ENCODE data around the gene PTH2.

Gene PTH2

DNA sequence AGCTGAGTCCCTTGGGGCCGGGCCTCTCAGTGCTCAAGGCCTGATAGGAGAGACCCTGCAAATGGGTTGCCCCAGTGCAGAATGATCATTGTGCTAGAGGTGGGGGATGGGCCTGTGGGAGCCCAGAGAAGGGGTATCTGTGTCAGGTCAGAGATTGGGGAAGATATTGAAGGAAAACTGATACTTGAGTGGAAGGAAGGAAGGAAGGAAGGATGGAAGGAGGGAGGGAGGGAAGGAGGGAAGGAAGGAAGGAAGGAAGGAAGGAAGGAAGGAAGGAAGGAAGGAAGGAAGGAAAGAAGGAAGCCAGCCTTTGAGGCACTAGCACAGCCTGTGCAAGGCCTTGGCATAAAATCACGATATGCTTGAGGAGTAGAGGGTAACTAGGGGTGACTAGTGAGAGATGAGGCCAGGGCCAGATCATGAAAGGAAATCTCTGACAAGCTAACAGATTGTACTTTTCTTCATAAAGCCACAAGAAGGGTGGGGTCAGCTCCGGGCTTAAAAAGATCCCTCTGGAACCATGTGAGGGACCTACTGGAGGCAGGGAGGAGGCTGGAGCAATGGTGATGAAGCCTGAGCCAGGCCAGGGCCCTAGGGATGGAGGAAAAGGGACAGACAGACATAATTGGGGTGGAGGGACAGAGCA, 11.4 kb downstream of the PTH2 start:
- no peak for DNase-seq (ENCODE audit: low read depth in 2 of 2)

DNA sequence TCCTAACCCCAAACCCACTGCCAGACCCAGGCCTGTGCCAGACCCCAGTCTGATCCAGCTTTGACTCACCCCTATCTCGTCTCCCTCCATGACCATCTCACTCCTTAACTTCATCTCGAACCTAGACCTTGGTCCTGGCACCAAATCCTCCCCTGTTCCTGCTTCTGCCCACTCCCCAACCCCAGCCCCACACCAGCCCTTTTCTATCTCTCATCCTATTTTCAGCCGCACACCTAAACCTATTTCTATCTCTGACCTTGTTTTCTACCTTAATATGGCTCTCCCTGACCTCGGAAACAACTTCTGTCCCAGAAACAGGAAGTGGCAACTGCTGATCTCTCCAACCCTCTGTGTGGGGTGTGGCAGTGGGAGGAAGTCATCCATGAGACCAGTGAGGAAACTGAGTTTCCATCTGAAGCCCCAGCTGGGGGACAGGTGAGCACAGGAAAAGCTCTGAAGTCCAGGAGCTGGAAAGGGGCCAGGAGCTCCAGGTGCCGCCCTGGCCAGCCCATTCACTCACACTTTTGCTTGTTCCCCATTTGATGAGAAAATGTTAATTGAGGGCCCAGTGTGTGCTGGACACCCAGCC, 13.7 kb downstream of the PTH2 start:
- no peak for DNase-seq (ENCODE audit: low read depth in 2 of 2)

DNA sequence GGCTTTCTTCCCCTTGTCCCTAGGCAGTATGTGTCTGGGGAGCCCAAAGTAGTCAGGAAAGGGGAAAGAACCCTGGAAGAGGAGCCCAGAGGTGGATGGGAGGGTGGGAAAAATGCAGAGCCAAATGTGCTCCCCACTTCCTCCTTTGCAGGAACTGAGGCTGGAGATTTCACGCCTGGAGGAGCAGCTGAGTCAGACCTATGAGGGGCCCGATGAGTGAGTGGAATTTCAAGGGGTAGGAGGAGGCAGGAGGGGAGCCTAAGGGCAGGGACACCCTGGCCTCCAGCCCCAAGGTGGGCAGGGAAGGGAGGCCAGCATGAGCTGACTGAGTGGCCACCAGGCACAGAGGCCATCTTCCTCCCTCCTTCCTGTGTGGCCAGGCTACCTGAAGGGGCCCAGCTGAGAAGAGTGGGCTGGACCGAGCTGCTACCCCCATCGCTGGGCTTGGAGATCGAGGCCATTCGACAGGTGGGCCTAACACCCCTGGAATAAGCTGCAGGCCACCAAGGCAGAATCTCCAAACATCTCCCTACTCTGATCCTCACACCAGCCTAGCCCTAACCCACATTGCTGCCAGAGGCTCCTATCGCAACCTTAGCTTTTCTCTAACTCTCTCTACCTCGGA, 14.3 kb downstream of the PTH2 start:
- no peak for DNase-seq (ENCODE audit: low read depth in 2 of 2)

- no peak for DNase-seq (ENCODE audit: low read depth in 2 of 2)
Measured at GRCh38 chr19:49407482-49408015, 15.7 kb downstream of the PTH2 start.

DNA sequence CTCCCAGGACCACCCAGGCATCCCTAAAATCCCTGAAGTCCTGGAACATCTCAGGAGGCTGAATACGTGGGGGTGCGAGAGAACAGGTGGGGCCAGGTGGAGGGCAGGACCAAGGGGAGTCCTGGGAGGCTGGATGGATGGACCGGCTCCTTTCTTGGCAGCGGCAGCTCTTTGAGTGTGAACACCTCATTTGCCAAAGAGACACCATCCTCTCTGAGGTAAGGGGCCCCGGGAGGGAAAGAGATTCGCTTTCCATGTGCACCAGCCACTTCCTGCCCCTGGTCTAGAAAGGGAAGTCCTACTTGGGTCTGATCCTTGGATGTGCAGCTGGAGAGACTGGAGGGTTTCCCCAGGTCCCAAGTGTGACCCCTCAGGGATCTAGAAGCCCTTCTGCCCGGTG, 16.2 kb downstream of the PTH2 start:
- no peak for DNase-seq (ENCODE audit: low read depth in 2 of 2)

DNA sequence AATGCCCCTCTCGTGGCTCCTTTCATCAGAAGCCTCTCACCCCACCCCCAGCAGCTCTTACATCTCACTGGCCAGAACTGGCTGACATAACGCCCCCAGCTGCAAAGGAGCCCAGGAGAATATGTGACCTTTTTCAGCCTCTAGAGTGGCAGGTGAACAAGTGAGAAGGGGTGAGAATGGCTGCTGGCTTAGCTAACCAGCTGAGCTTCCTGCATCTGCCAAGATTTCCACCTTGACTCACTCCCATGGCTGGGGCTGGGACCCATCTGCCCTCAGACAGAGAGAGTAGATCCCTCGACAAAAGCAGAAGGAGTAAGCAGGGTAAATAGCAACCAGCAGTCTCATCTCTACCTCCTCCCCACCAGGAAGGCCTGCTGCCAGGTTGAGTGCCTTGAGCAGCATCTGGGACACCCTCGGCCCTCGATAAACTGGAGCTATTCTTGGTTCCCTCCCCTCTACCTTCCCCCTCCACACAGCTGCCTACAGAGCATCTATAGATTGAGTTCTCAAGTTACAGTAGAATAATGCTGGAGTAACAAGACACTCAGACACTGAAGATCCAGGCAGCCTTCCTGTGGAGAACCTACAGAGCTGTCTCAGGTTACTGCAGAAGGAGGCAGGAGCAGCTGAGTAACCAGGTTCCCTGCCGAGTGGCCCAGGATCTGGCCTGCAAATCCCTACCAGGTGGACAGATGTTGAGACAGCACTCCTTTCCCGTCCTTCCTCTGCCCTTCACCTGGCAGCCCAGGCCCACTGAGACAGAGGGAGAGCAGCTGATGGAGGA, 19.6 kb downstream of the PTH2 start:
- DNase-seq (ENCODE audit: low read depth in 2 of 2): no peak

DNA sequence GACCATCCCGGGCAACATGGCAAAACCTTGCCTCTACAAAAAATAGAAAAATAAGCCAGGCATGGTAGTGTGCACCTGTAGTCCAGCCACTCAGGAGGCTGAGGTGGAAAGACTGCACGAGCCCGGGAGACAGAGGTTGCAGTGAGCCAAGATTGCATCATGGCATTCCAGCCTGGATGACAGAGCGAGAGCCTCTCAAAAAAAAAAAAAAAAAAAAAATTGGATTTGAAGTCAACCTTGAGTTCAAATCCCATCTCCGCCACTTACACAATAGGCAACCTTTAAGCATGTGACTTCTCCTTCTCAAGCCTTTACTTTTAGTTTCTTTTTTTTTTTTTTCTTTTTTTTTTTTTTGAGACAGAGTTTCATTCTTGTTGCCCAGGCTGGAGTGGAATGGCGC, 23.2 kb downstream of the PTH2 start:
- DNase-seq (ENCODE audit: low read depth in 2 of 2): no peak

GRCh38 chr19:49398931-49399330, 24.3 kb downstream of the PTH2 start:
- no peak for DNase-seq (ENCODE audit: low read depth in 2 of 2)

DNA sequence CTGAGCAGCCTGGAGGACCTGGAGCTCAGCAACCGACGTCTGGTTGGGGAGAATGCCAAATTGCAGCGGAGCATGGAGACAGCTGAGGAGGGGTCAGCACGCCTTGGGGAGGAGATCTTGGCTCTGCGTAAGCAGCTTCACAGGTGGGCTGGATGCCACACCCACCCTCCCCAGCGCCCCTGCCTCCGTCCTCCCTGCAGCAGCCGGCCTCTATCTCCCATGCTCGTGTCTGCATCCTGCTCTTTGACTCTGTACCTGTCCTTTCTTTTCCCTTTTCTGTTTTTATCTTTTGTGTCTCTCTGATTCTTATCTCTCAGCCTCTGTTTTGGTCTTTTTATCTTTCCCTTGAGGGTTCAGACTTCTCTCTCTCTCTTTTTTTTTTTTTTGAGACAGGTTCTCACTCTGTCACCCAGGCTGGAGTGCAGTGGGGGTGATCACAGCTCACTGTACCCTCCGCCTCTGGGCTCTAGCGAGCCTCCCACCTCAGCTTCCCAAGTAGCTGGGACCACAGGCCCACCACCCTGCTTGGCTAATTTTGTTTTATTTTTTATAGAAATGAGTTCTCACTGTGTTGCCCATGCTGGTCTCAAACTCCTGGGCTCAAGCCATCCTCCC, 25.1 kb downstream of the PTH2 start:
- DNase-seq (ENCODE audit: low read depth in 2 of 2): no peak

GRCh38 chr19:49396738-49397505, 26.3 kb downstream of the PTH2 start:
- no peak for DNase-seq (ENCODE audit: low read depth in 2 of 2)

DNA sequence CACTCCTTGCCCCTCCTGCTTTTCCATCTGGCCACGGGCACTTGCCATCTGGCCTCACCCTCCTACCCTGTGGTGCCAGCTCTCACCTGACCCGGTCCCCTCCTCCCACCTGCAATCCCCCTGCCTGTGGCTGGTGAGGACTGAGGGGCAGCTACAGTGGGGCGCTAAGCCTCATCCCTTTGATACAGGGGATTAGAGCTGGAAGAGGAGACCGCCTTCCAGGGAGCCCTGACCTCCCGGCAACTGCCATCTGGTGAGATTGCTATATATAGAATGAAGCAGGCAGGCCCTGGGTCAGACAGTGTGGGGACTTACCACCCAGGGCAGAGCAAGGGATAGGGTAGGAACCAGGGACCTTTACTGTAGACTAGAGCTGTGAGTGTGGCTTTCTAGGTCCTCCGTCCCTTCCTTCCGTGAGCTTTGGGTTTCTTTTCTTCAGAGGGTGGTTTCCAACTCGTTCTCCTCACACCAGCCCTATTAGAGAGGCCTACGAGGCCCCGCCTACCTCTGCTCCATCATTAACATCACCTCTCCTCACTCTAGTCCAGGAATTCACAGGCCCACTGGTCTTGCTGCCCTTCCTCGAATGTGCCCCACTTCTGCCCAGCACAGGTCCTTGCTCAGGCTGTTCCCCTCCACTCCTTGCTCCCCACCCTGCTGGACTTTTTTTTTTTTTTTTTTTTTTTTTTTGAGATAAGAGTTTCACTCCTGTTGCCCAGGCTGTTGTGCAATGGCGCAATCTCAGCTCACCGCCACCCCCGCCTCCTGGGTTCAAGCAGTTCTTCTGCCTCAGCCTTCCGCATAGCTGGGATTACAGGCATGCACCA, 27.4 kb downstream of the PTH2 start:
- no peak for DNase-seq (ENCODE audit: low read depth in 2 of 2)

GRCh38 chr19:49393881-49394280, 29.4 kb downstream of the PTH2 start:
- DNase-seq (ENCODE audit: low read depth in 2 of 2): no peak

GRCh38 chr19:49391581-49392399, 31.5 kb downstream of the PTH2 start:
- DNase-seq (ENCODE audit: low read depth in 2 of 2): peak; percentile 62 to 65

DNA sequence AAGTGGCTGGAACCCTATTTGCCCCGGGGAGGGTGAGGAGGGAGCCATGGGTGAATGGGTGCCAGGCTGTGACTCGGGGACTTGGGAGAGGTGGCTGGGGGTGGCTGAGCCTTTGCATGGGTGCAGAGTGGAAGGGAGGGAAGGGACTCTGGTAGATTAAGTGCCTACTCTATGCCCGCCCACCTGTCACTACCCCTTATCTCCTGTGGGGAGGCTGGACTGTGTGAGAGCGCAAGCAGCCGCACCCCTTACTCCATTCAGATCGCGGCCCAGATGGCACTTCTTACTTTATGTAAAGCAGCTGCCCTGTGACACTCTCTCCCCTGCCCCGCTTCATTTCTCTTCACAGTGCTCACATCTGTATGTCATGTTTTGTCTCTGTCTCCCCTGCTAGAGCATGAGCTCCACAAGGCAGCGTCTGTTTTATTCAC, 32.3 kb downstream of the PTH2 start:
- DNase-seq (ENCODE audit: low read depth in 2 of 2): no peak

GRCh38 chr19:49390131-49390928, 32.9 kb downstream of the PTH2 start:
- no peak for DNase-seq (ENCODE audit: low read depth in 2 of 2)

DNA sequence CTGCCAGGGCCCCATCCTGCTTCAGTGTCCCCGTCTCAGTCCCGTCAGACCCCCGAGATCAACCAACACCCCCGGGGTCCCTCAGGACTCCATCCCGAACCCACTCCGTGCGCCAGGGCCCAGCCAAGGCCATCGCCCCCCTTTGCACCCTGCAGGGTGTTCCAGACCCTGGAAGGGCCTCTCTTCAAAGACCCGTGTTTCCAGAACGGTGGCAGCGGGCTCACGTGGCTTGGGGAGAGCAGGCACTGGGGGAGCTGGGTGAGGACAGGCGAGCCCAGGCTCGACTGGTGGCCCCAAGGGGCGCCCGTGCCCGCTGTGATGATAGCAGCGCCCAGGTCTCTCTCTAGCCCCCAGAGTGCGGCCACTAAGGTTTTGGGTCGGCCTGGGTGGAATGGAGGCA, 33.8 kb downstream of the PTH2 start:
- DNase-seq (ENCODE audit: low read depth in 2 of 2): no peak

GRCh38 chr19:49387936-49388372, 35.3 kb downstream of the PTH2 start, which contains the start of gene KASH5:
Gene KASH5, plus strand, starts transcription at chr19:49388249. Its CDS starts 2,635 bp downstream, at chr19:49390884.
- DNase-seq (ENCODE audit: low read depth in 2 of 2): peak; percentile 72 to 90

GRCh38 chr19:49383599-49383998, 39.6 kb downstream of the PTH2 start:
- no peak for DNase-seq (ENCODE audit: low read depth in 2 of 2)
